Vagina (tissue), 2 donors: Measurements from ENCODE around the gene CLIC3. TPM values are rescaled to one million over a fixed set of nuclear protein-coding genes. Genes with fewer than 3 reads are reported as not detected.

ENCODE experiments used
- DNase-seq, 2 donors: peaks; one replicate each; pipeline ENCODE4 v3.0.0-alpha.2; 2017; ENCODE audit errors: extremely low spot score in 2 of 2
- H3K27ac ChIP-seq: fragments of 200-600 bp; sonication (generic); one replicate; pipeline ENCODE4 v1.5.1; 2019
- H3K27me3 ChIP-seq: fragments of 200-600 bp; sonication (generic); one replicate; pipeline ENCODE4 v1.5.1; 2019
- H3K36me3 ChIP-seq, 2 donors: fragments of 200-600 bp; sonication (generic); one replicate each; pipeline ENCODE4 v1.5.1; 2017 to 2019
- H3K4me1 ChIP-seq: fragments of 200-600 bp; sonication (generic); one replicate; pipeline ENCODE4 v1.5.1; 2019
- H3K4me3 ChIP-seq, 2 donors: fragments of 200-600 bp; sonication (generic); 1 replicate in 1 of 2; 2 replicates in 1 of 2; pipeline ENCODE4 v1.5.1; 2016 to 2019
- H3K9me3 ChIP-seq: fragments of 200-600 bp; sonication (generic); one replicate; pipeline ENCODE4 v1.5.1; 2019
- POLR2A ChIP-seq, 2 donors: fragments of 450-650 bp; IDR thresholded peaks; one replicate each; pipeline ENCODE4 v1.6.1; 2017; ENCODE audit warnings: antibody characterized with exemption in 2 of 2, mild to moderate bottlenecking in 2 of 2, moderate library complexity in 2 of 2
- POLR2AphosphoS5 ChIP-seq, 2 donors: sonication (generic); formaldehyde crosslinking; IDR thresholded peaks; one replicate each; pipeline ENCODE4 v1.9.0; 2017; ENCODE audit warnings: antibody characterized with exemption in 2 of 2, mild to moderate bottlenecking in 2 of 2, low read depth in 1 of 2; ENCODE audit not compliant: insufficient read depth in 1 of 2
- intact Hi-C: fragments of 100-400 bp; cut with DNase I; formaldehyde crosslinking; loops from one replicate; pipeline ENCODE4 v1.15.1; 2023
- total RNA-seq: library from RNA; depleted of rRNA; stranded (reverse); fragments of >200 nt; gene quantifications from one replicate; pipeline ENCODE4 v1.2.3, GENCODE V29; 2016
- TF ChIP-seq, protein P1 (sequence below), 3 experiments: fragments of 450-650 bp in 2 of 3; fragments of 200-600 bp in 1 of 3; sonication (generic) in 1 of 3; IDR thresholded peaks; one replicate each; pipeline ENCODE4 v1.5.1; 2017 to 2019; ENCODE audit warnings: antibody characterized with exemption in 3 of 3, mild to moderate bottlenecking in 2 of 3, moderate library complexity in 2 of 3

The CLIC3 gene
- total RNA-seq, 1 donor from 2014 or later: 23.6 TPM

- Histone ChIP-seq H3K9me3 (no peaks in the 10 kb centered on the region), H3K4me1 (no peaks in the 10 kb centered on the region), H3K27me3 (no peaks in the 10 kb centered on the region), H3K36me3 (peaks cover 0 to 20% of the 10 kb centered on the region in 2 donors), H3K4me3 (no peak overlapping the region), H3K27ac (no peak overlapping the region)
- intact Hi-C loops: no loop called here
- TF ChIP-seq POLR2AphosphoS5 (IDR thresholded peaks at IDR 0.05; ENCODE audit: insufficient read depth in 1 of 2, low read depth in 1 of 2) (no peak), POLR2A (IDR thresholded peaks at IDR 0.05) (no peak)
- TF ChIP-seq, protein P1, sequence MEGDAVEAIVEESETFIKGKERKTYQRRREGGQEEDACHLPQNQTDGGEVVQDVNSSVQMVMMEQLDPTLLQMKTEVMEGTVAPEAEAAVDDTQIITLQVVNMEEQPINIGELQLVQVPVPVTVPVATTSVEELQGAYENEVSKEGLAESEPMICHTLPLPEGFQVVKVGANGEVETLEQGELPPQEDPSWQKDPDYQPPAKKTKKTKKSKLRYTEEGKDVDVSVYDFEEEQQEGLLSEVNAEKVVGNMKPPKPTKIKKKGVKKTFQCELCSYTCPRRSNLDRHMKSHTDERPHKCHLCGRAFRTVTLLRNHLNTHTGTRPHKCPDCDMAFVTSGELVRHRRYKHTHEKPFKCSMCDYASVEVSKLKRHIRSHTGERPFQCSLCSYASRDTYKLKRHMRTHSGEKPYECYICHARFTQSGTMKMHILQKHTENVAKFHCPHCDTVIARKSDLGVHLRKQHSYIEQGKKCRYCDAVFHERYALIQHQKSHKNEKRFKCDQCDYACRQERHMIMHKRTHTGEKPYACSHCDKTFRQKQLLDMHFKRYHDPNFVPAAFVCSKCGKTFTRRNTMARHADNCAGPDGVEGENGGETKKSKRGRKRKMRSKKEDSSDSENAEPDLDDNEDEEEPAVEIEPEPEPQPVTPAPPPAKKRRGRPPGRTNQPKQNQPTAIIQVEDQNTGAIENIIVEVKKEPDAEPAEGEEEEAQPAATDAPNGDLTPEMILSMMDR (IDR thresholded peaks at IDR 0.05): no peak
- DNase-seq: no peak
Observed at GRCh38 chr9:137014166-137014565, 17.8 kb upstream of the CLIC3 start.

DNA sequence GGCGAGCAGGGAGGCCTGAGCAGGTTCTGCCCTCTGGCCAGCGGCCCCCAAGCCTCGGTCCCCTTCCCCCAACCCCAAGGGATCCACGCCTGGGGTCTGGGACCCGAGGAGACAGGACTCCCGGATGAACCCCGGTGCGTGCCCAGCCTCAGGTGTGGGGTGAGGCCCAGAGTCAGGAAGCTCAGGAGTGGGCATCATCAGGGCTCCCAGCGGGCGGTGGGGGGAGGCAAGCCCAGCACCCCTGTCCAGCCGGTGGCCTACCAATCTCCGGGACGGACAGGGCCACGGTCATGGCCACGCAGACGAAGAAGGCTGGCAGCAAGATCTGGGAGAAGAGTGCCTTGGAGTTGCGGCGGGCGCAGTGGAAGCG, 17.2 kb upstream of the CLIC3 start:
- no peaks in the 10 kb centered on the region for H3K27me3 ChIP-seq
- no peaks in the 10 kb centered on the region for H3K4me1 ChIP-seq
- H3K36me3 ChIP-seq: peaks cover 0 to 20% of the 10 kb centered on the region in 2 donors
- intact Hi-C loops: no loop called here
- no peak overlapping the region for H3K27ac ChIP-seq
- no peak for DNase-seq
- no peaks in the 10 kb centered on the region for H3K9me3 ChIP-seq
- no peak overlapping the region for H3K4me3 ChIP-seq
- no peak for TF ChIP-seq POLR2AphosphoS5 (IDR thresholded peaks at IDR 0.05; ENCODE audit: insufficient read depth in 1 of 2, low read depth in 1 of 2)
- TF ChIP-seq, protein P1 (IDR thresholded peaks at IDR 0.05): no peak
- TF ChIP-seq POLR2A (IDR thresholded peaks at IDR 0.05): no peak

DNA sequence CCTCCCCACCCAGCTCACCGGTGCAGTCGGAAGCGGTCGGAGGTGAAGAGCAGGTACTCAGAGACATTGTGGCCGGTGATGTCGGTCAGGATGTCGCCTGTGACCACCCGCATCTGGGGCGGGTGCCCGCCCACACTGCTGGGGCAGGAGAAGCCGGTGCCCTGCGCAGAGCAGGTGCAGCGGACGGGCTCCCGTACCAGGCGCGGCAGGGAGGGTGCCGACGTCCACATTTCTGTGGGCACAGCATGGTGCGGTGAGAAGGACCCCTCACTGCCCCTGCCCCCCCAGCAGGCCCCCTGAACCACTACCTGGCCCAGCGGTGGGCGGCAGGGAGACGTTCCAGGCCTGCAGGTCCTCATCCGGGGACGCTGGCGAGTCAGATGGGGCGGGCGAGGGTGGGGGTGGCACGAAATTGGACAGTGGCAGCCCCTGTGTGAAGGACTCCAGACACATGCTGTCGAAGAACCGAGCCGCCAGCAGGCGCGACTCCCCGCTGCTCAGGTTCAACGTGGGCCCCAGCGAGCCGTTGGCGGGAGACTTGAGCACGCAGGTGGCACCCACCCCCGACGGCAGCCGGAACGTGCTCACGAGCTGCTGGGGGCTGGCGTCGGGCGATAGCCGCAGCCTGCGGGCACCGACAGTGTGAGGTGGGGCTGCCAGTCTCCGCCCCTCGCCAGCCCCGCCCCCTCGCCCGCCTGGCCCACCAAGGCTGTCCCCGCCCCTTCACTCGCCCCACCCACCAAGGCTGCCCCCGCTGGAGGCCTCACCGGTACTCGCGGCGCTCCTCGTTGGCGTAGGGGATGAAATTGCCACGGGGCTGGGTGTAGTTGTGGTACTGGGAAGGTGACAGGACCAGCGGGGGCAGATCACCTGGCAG, 16.6 kb upstream of the CLIC3 start:
- H3K9me3 ChIP-seq: no peaks in the 10 kb centered on the region
- DNase-seq: no peak
- H3K27me3 ChIP-seq: no peaks in the 10 kb centered on the region
- no peaks in the 10 kb centered on the region for H3K4me1 ChIP-seq
- TF ChIP-seq POLR2AphosphoS5 (IDR thresholded peaks at IDR 0.05; ENCODE audit: insufficient read depth in 1 of 2, low read depth in 1 of 2): no peak
- no peak for TF ChIP-seq POLR2A (IDR thresholded peaks at IDR 0.05)
- TF ChIP-seq, protein P1 (IDR thresholded peaks at IDR 0.05): no peak
- peaks cover 0 to 20% of the 10 kb centered on the region in 2 donors for H3K36me3 ChIP-seq
- intact Hi-C loops: no loop called here
- no peak overlapping the region for H3K27ac ChIP-seq
- H3K4me3 ChIP-seq: no peak overlapping the region

GRCh38 chr9:137011907-137012675, 15.7 kb upstream of the CLIC3 start:
- Histone ChIP-seq H3K9me3 (no peaks in the 10 kb centered on the region), H3K4me3 (no peak overlapping the region), H3K4me1 (no peaks in the 10 kb centered on the region), H3K27me3 (no peaks in the 10 kb centered on the region), H3K27ac (no peak overlapping the region), H3K36me3 (peaks cover 0 to 15% of the 10 kb centered on the region in 2 donors)
- DNase-seq: no peak
- intact Hi-C loops: no loop called here
- TF ChIP-seq POLR2AphosphoS5 (IDR thresholded peaks at IDR 0.05; ENCODE audit: insufficient read depth in 1 of 2, low read depth in 1 of 2) (no peak), POLR2A (IDR thresholded peaks at IDR 0.05) (no peak)
- TF ChIP-seq, protein P1 (IDR thresholded peaks at IDR 0.05): no peak
